OCI-LY3 (cell line): Measurements from ENCODE around the gene MICALL2.

Experiments
- H2AFZ ChIP-seq: fragments of 200-600, 300-600 bp; shearing (Covaris generic); 2 replicates; pipeline ENCODE4 v1.6.0; 2014; ENCODE audit warnings: antibody characterized with exemption, low read depth, low read length
- H3K27ac ChIP-seq: fragments of 200-600, 300-600 bp; sonication (generic); 2 replicates; pipeline ENCODE4 v1.5.1; 2014; ENCODE audit warnings: mild to moderate bottlenecking, low read length, moderate library complexity, mixed read lengths
- H3K27me3 ChIP-seq: fragments of 200-600, 300-600 bp; sonication (generic); 2 replicates; pipeline ENCODE4 v1.6.1; 2014; ENCODE audit warnings: low read depth, low read length, mixed read lengths
- H3K36me3 ChIP-seq: fragments of 200-600, 300-600 bp; sonication (generic); replicated peaks from 2 replicates; pipeline ENCODE3; 2014; ENCODE audit warnings: low read depth, low read length, mixed read lengths
- H3K4me1 ChIP-seq: fragments of 300-600, 200-600 bp; sonication (generic); 2 replicates; pipeline ENCODE4 v1.6.1; 2014; ENCODE audit warnings: low read length, mixed read lengths
- H3K4me2 ChIP-seq: fragments of 200-600, 300-600 bp; sonication (generic); 2 replicates; pipeline ENCODE4 v1.6.1; 2014; ENCODE audit warnings: low read length, mixed read lengths
- H3K4me3 ChIP-seq: fragments of 300-600, 200-600 bp; sonication (generic); 2 replicates; pipeline ENCODE4 v1.5.1; 2014; ENCODE audit warnings: antibody characterized with exemption, mild to moderate bottlenecking, low read length, moderate library complexity
- H3K79me2 ChIP-seq: fragments of 300-600, 200-600 bp; shearing (Covaris generic); 2 replicates; pipeline ENCODE4 v1.6.1; 2014; ENCODE audit warnings: mild to moderate bottlenecking, low read length, mixed read lengths
- H3K9ac ChIP-seq: fragments of 300-600, 200-600 bp; shearing (Covaris generic); 2 replicates; pipeline ENCODE4 v1.6.0; 2014; ENCODE audit warnings: mild to moderate bottlenecking, low read length, moderate library complexity
- H3K9me3 ChIP-seq: fragments of 200-600, 300-600 bp; shearing (Covaris generic); 2 replicates; pipeline ENCODE4 v1.6.1; 2014; ENCODE audit warnings: low read length, mixed read lengths; ENCODE audit not compliant: insufficient read depth
- H4K20me1 ChIP-seq: fragments of 200-600, 300-600 bp; sonication (generic); 2 replicates; pipeline ENCODE4 v1.6.1; 2016; ENCODE audit warnings: low read length, mixed read lengths; ENCODE audit not compliant: insufficient read depth
- CTCF ChIP-seq: fragments of 200-600, 300-600 bp; sonication (generic); IDR thresholded peaks from 2 replicates; pipeline ENCODE4 v1.5.1; 2014; ENCODE audit warnings: antibody characterized with exemption, low read length, low read depth
- EZH2phosphoT487 ChIP-seq: fragments of 200-600 bp; shearing (Covaris generic); IDR thresholded peaks from 2 replicates; pipeline ENCODE4 v1.6.1; 2018; ENCODE audit warnings: antibody characterized with exemption, mixed run types, low read depth

MICALL2 gene

GRCh38 chr7:1485156-1485555, 25.9 kb upstream of the MICALL2 start:
- Histone ChIP-seq H2AFZ (no peak overlapping the region), H3K4me3 (no peak overlapping the region), H3K4me1 (no peaks in the 10 kb centered on the region), H3K9me3 (no peaks in the 10 kb centered on the region), H3K27ac (no peak overlapping the region), H3K36me3 (no peaks in the 10 kb centered on the region), H3K79me2 (no peaks in the 10 kb centered on the region), H3K27me3 (no peaks in the 10 kb centered on the region), H3K4me2 (no peak overlapping the region), H3K9ac (no peak overlapping the region), H4K20me1 (no peaks in the 10 kb centered on the region)
- TF ChIP-seq EZH2phosphoT487 = no peak
- TF ChIP-seq CTCF = no peak

- no peak overlapping the region for H3K4me3 ChIP-seq
- H3K36me3 ChIP-seq = no peaks in the 10 kb centered on the region
- TF ChIP-seq EZH2phosphoT487 (no peak), CTCF (no peak)
These were observed 25.3 kb upstream of the MICALL2 start for GRCh38 chr7:1484569-1484968.

GRCh38 chr7:1483536-1484505, 24.6 kb upstream of the MICALL2 start:
- Histone ChIP-seq H3K9ac (no peak overlapping the region), H3K79me2 (no peaks in the 10 kb centered on the region), H4K20me1 (no peaks in the 10 kb centered on the region), H2AFZ (no peak overlapping the region), H3K27me3 (no peaks in the 10 kb centered on the region), H3K4me1 (no peaks in the 10 kb centered on the region), H3K36me3 (no peaks in the 10 kb centered on the region), H3K4me3 (no peak overlapping the region), H3K4me2 (no peak overlapping the region), H3K27ac (no peak overlapping the region), H3K9me3 (no peaks in the 10 kb centered on the region)
- no peak for TF ChIP-seq EZH2phosphoT487
- no peak for TF ChIP-seq CTCF

More at GRCh38 chr7:1484569-1484968, 25.3 kb upstream of the MICALL2 start:
- Histone ChIP-seq H3K4me1 (no peaks in the 10 kb centered on the region), H4K20me1 (no peaks in the 10 kb centered on the region), H3K79me2 (no peaks in the 10 kb centered on the region), H3K4me2 (no peak overlapping the region), H3K27me3 (no peaks in the 10 kb centered on the region), H3K9ac (no peak overlapping the region), H3K27ac (no peak overlapping the region), H3K9me3 (no peaks in the 10 kb centered on the region), H2AFZ (no peak overlapping the region)

GRCh38 chr7:1483079-1483478, 23.8 kb upstream of the MICALL2 start:
- TF ChIP-seq CTCF (no peak), EZH2phosphoT487 (no peak)
- Histone ChIP-seq H2AFZ (no peak overlapping the region), H3K4me2 (no peak overlapping the region), H3K27ac (no peak overlapping the region), H4K20me1 (no peaks in the 10 kb centered on the region), H3K4me3 (no peak overlapping the region), H3K9ac (no peak overlapping the region), H3K27me3 (no peaks in the 10 kb centered on the region), H3K36me3 (no peaks in the 10 kb centered on the region), H3K4me1 (no peaks in the 10 kb centered on the region), H3K79me2 (no peaks in the 10 kb centered on the region), H3K9me3 (no peaks in the 10 kb centered on the region)
